GM18867 (cell line): Measurements from ENCODE around the gene ARID5B.

ENCODE experiments used
- ATAC-seq: cut with Tn5 transposase; IDR thresholded peaks from one replicate; pipeline ENCODE4 v1.9.1; 2021; ENCODE audit warnings: mild to moderate bottlenecking, moderate library complexity; ENCODE audit not compliant: unreplicated experiment

Gene ARID5B

DNA sequence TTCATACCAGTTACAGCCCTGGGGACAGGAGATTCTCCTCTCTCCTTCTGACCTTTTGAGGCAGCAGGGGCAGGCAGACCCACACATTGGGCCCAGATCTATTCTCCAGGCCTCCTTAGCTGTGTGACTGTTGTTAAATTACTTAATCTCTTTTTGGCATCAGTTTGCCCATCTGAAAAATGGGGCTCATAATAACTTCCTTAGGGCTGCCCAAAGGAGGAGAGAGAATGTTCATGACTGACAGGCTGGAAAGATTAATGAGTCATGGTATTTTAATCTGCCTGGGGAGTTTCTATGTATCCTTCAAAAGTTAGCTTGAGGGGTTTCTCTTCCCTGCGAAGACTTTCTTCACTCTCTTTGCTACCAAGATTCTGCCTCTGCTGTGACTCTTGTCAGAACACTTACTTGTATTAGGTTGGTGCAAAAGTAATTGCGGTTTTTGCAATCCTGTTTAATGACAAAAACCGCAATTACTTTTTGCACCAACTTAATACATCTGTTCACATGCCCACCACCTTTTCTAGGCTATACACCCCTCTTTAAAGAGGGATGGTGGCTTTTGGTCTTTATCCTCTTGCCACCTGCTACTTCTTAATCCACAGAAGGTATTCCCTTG is 83.4 kb downstream of the ARID5B start:
- no peak for ATAC-seq

DNA sequence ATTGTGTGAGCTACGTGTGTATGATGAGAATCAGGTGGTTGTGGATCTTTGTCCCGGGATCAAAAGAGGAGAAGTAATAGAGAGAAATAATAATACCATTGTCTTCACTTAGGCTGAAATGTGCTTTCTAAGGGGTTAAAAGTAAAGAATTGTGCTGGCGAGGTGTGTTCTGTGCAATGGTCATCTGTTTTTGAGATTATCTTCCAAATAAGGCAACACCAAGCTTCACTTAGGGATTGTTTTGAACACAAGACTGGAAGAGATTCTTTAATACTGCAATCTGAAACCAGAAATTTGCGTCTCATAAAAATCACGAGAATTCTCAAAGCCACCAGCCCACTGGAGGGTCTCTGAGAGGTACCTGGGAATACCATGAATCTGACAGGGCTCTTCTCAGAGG is 84.2 kb downstream of the ARID5B start:
- ATAC-seq = no peak

DNA sequence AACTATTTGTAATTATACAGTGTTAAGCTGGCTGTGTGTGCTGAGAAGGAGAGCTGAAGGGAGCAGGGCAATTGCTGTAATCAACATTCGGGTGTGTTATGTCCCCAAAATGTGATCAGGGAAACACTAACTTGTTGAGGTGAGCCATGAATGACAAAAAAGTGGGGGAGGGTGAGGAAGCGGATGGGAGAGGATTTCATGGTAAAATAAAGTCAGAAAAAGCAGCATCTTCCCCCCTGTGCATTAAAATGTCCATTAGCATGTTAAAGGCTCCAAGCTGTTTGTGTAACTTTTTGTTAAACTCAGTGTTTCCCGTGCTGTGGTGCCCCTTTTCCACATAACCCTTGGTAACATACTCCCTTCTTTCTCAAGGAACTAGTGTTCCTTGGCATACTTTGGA is 84.9 kb downstream of the ARID5B start:
- no peak for ATAC-seq

DNA sequence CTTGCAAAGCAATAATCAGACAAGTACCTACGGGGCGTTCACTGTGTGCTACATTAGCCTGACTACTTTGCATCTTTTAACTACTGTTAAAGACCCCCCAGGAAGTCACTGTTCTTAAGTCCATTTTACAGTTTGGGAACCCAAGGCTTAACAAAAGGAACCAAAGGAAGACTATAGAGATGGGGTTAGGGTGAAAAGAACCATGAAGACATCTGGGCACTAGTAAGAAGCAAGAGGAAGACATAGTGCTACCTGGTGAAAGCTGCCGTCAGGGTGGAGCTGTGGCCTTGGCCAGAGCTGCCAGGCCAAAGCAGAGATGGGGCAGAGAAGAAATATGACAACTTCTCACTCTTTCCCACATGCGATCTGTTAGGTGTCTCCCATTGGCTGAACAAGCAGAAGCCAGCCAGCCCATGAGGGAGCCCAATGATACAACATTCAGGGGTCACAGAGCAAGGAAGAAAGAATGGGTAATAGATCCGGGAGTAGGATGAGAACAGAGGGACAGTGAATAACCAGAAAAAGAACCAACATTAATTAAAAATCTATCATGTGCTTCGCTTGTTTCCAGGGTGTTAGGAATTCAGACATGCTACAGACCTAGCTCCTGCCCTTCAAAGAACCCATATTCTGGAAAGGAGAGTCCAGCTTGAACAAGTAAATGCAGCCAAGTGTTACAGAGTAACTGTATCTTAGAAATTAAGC is 85.4 kb downstream of the ARID5B start:
- no peak for ATAC-seq

DNA sequence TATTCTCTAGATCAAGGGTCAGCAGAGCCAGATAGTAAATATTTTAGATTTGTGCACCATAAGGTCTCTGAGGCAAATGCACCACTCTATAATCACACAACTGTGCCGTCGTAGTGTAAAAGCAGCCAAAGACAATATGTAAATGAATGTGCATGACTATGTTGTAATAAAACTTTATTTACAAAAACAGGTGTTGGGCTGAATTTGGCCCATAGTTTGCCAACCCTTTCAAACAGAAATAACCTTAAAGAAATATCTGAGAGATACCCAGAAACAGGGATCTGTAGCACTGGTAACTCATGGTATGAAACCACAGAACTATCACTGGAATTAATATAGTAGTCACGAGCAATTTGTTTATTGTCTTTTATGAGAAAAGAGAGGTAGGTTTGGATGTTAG is 86.0 kb downstream of the ARID5B start:
- peak; percentile 24 for ATAC-seq

DNA sequence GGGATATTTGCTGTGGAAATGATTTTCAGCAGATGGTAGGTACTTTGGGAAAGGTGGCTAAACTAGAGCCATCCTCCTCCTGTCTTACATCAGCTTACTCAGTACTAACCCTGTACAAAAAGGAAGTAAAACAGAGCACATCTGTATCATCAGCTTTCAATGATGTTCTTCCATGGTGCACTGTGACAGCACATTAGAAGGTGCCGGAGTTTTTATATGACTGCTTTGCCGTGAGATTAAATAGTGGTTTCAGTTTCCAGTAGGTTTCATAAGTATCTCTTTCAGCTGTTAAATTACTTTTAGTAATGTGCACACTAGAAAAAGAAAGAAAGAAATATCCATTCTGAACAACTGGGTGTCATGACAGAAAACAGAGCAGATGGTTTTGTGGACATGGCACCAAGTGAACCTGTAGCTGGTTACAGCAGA is 86.5 kb downstream of the ARID5B start:
- peak; percentile 97 for ATAC-seq

DNA sequence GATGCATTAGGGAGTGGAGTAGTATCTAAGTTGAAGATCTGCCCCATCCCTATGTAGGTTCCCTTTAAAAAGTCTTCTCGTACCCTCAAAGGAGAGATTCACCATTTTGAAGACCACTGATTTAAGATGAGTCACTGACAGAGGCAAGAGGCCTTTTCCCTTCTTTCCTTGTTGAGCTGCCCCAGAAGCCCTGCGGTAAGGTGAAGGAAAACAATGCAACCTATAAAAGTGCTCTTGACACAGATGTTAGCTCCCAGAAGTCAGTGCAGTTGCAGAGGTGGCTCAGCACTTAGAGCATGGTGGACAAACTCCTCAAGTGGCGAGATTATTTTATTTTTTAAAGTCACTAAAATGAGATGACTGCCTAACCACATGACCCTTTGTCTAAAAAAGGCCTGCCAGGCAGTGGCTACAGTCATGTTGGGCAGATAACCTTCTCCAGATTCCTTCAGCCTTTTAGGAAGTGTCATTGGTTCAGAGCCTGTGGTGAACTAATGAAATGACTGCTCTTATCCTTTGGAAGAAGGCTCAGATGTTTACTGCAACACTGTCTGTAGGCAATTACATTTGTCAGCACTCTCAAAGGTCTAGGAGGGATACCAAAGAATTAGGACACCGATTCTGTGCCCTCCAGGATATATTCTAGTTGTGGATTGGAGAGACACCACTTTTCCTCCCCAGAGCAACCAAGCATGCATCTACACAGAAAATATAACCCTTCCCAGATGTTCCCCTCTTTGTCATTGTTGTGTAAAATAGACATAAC is 88.7 kb downstream of the ARID5B start:
- no peak for ATAC-seq

DNA sequence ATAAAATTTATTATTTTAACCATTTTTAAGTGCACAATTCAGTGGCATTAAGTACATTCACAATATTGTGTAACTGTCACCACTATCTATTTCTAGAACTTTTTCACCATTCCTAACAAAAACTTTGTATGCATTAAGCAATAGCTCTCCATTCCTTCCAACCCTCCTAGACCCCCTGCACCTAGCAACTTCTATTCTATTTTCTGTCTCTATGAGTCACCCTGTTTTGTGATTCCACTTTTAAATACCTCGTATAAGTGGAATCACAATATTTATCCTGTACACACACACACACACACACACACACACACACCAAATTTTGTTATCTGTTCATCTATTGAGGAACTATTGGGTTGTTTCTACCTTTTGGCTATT is 89.2 kb downstream of the ARID5B start:
- no peak for ATAC-seq

DNA sequence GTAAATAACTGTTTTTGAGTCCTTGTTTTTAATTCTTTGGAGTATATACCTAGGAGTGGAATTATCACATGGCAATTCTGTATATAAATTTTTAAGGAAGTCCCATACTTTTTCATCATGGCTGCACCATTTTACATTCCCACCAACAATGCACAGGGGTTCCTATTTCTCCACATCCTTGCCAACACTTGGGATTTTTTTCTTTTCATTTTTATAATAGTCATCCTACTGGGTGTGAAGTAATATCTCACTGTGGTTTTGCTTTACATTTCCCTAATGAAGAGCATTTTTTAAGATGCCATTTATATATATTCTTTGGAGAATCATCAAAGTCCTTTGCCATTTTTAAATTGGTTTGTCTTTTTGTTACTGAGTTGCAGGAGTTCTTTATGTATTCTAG is 89.7 kb downstream of the ARID5B start:
- ATAC-seq = no peak

DNA sequence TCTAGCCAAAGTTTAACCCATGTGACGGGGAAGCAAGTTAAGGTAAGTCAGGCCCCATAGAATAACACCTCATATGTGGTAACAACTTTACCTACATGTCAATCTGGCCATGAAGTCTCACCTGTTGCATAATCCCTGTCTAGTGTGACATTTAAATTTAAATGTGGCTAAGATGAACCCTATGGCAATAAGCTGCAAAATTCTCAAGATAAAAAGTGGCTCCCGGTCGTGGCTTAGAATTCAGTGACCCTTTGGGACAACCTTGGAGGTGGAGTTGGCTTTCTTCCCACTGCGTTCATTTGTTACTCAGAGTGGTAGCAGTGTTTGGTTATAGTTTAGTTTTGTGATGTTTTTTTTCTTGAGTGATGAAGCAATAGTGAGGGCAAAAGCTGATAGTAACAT is 90.6 kb downstream of the ARID5B start:
- no peak for ATAC-seq

DNA sequence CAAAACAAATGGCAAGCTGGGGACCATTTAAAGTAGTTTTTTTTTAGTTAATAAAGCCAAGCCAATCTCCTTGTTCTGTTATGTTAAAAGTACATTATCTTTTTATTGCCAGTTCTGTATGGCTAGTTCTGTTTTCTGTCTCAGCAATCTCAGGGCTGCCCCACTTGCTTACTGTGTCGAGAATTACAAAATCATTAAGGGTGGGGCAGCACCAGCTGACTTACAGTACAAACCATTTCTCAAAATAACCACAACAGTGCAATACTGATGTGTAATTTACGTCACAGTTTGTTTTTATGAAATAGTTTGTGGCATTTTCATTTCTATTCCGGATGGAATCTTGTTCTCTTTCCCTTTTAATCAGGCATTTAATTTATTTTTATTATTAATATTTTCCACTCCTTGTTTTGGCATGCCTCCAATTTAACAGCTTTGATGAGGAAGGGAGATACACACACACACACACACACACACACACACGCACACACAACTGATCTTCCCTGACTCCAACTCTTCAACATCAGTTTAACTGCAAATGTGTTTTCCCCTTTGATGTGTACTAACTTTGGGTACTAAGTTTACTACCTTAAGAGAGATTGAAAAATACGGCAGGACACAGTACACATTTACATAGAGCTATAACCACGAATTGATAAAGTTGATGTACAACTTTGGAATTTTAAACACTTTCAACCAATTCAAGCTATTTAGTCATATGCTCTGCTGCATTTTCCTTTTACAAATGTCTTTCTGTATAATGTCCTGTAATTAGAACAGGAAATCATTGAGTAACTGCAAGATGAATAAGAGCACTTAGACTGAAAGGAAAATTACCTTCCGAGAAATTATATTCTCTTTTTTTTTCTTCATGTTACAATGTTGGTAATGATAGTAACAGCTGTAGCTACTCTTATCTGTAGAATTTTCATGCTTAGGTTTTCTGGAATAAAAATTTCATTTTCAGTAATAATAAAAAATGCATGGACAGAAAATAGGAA is 91.5 kb downstream of the ARID5B start:
- ATAC-seq = peak; percentile 35

DNA sequence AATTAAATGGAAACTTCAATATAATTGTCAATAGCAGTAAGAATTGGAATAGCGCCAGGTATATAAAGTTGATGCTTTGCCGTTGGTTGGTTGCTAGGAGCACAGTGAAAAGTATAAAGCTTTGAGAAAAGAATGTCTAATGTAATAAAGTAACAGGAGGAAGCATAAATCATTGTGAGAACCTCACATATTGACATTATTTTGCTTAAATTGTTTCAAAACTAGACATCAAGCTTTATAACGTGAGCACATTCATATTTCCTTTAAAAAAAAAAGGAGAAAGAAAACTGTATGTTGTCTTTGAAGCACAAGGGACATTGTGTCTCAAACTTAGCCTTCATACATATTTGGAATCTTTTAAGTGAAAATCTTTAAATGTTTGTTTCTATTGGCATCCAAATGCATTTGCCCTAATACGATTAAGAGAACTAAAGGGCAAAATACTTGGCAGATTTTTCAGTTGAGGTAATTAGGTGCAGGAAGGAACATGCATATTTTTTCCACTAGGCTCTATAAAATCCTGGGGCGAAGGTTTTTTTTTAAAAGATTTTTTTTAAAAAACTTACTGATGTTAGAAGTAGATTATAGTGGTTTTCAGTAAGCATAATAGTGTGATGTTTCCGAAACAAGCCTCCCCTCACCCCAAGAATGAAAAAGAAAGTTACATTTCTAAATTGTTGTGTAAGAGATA is 92.4 kb downstream of the ARID5B start:
- ATAC-seq = no peak

DNA sequence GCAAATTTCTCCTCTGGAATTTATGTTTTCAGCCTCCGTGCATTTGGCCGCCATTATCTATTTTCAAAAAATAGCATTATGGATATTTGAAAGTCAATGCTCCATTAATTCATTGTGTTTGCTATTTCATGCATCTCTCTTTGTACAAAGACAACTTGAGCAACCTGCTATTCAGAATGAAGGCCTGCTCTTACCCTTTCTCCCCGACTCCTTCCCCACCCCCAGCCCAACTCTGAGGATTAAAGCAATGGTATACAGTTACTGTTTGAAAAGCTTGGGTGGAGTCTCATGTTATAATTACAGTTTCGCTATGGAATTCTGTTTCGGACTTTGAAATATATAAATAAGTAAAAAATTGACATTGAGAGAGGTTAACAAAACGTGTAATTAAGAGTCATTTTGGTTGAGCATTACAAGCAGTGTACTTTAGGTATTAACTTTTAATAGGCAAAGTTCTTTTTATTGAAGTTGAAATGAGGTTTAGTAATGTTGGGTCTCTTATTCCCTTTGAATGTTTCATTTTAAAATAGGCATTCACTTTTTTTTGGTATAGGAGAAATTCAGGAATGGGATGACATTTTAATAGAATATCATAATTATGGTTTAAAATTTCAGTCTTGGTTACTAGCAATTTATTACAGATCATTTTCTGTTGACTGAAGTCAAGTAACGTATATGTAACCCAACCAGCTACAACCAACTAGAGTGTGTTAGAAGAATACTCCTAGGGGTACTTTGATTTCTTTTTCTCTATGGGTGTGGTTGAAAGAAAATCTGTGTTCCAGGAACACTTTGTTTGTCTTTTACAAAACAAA is 93.1 kb downstream of the ARID5B start:
- ATAC-seq = no peak

DNA sequence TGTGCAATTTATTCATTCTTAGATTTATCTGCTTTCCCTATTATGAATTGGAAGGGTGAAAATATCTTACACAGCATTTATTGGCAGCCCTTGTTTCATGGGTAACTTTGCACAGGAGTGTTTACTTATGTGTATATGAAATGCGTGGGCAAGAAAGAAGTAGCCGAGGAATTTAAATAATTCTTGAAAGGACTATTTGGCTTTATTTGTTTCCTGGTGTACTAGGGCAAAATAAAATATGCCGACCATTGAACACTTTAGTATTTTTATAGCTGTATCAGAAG is 93.7 kb downstream of the ARID5B start:
- ATAC-seq = no peak

DNA sequence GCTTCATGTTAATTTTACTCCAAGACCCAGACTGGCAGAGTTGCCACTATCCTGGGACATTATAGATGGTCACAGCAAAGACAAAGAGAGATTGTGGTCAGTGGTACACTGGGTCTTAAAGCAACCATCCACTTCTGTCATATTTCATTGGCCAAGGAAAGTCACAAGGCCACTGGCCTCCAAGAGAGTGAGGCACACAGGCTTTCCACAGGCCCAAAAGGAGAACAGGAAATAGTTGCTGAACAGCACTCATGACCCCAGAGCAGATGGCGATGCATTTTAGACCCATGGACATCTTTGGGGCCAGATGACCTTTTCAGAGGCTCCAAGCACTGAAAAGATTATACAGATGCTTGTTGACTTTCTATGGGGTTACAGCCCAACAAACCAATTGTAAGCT is 97.4 kb downstream of the ARID5B start:
- ATAC-seq = no peak

DNA sequence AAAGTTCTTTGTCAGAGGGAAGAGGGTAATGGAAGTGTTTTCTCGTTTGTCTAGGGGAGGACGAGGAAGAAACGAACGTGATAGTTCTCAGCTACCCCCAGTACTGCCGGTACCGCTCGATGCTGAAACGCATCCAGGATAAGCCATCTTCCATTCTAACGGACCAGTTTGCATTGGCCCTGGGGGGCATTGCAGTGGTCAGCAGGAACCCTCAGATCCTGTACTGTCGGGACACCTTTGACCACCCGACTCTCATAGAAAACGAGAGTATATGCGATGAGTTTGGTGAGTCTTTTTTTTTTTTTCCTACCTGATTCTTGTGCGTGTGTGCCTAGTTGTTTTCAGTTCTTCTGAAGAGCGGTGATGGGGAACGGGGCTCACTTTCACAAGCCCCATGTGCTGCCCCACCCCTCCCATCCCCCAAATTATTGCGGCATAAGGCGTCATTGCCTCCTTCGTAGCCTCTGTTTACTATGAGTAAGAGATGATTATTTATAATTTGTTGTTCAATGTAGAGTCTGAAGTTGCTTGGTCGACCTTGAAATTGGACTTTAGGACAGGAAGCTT is 98.6 kb downstream of the ARID5B start:
- peak; percentile 81 for ATAC-seq

DNA sequence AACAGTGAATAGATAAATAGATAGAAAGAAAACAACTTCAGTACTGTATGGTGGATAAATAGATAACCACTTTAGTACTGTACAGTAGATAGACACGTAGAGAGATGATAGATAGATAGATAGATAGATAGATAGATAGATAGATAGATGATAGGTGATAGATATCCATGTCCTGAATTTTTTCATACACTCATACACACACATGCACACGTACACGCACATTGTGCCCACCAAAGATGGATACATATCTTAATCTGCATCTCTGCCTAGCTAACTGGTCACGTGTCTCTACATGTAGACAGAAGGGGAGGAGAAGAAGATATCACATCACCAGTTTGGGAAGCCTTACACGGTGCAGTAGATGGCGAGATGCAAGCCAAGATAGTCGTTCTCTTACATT is 99.2 kb downstream of the ARID5B start:
- peak; percentile 5 for ATAC-seq

DNA sequence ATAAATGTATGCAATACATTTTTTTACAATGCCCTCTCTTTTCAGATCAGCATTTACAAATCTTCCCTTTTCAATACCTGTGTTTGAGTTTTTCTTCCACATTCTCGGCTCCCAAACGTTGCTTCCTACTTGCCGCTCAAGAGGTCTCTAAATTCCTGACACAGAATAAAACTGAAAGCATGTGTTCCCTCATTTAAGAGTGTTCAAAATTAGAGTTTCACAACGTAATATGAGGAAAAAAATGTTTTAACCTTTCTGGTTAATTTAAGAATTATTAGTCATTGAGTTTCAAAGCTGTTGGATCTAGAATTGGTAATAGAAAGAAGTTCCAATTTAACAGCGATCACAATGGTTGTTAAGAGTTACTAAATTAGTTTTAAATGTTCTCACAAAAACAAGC is 100.4 kb downstream of the ARID5B start:
- no peak for ATAC-seq

DNA sequence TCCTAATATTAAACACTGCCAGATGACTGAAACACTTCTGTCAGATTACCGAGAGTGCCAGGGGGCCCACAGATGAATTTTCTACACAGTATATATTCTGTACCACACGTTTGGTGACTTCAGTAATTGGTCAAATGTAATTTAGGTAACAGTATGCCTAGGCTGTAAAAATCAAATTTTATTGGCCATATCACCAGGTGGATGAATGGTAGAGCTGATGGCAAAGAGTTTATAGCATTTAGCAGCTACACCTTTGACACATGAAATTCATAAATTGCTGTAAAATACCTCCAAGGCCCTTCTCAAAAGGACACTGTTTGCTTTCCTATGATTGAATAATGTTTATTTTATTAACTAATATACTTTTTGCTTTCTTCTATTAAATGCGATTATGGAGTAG is 101.3 kb downstream of the ARID5B start:
- no peak for ATAC-seq
